Thyroid gland (tissue), 4 donors: Measurements from ENCODE around the gene MMP19.

Experiments used
- POLR2A ChIP-seq, 2 donors: fragments of 450-650 bp; IDR thresholded peaks; one replicate each; pipeline ENCODE4 v1.6.1; 2017; ENCODE audit warnings: antibody characterized with exemption in 2 of 2, mild to moderate bottlenecking in 2 of 2, moderate library complexity in 1 of 2
- TF ChIP-seq, protein P1 (sequence below), 6 experiments: fragments of 200-600 bp in 3 of 6; fragments of 450-650 bp in 3 of 6; sonication (generic) in 3 of 6; IDR thresholded peaks; one replicate each; pipeline ENCODE4 v1.5.1; 2016 to 2019; ENCODE audit warnings: antibody characterized with exemption in 6 of 6, mild to moderate bottlenecking in 2 of 6, inconsistent platforms in 1 of 6, moderate library complexity in 1 of 6

DNA sequence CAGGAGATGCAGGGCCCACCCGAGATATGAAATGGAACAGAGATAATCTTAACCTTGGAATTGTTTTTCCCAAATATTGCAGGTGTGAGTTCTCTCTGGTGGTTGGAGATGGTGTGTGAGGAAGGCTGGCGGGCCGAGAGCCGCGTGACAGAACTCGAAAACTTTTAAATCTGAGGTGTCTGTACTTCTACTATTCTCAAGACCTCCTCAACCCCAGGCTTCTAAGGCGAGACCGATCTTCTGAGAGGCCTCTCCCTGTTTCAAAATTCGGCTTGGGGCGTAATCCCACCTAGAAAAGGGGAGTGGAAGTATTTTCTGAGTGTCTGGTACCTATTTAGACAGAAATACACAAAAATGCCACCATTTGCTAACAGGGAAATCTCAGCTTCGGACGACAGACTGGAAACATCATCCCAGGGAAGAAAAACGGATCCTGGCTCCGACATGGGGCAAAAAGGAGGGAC, 25.8 kb downstream of the MMP19 start:
- TF ChIP-seq, protein P1, sequence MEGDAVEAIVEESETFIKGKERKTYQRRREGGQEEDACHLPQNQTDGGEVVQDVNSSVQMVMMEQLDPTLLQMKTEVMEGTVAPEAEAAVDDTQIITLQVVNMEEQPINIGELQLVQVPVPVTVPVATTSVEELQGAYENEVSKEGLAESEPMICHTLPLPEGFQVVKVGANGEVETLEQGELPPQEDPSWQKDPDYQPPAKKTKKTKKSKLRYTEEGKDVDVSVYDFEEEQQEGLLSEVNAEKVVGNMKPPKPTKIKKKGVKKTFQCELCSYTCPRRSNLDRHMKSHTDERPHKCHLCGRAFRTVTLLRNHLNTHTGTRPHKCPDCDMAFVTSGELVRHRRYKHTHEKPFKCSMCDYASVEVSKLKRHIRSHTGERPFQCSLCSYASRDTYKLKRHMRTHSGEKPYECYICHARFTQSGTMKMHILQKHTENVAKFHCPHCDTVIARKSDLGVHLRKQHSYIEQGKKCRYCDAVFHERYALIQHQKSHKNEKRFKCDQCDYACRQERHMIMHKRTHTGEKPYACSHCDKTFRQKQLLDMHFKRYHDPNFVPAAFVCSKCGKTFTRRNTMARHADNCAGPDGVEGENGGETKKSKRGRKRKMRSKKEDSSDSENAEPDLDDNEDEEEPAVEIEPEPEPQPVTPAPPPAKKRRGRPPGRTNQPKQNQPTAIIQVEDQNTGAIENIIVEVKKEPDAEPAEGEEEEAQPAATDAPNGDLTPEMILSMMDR (IDR thresholded peaks at IDR 0.05), result no peak
- no peak for TF ChIP-seq POLR2A (IDR thresholded peaks at IDR 0.05)
